H1 (cell line): ENCODE data around the gene LTB4R.

Experiments
- GTF2F1 ChIP-seq: IDR thresholded peaks from 2 replicates; pipeline ENCODE4 v1.6.1; 2012; ENCODE audit warnings: low read depth, low read length, improper control_type of control experiment, borderline replicate concordance
- KDM1A ChIP-seq: fragments of 200-600, 300-600 bp; sonication (generic); IDR thresholded peaks from 2 replicates; pipeline ENCODE4 v1.7.1; 2016; ENCODE audit warnings: mild to moderate bottlenecking, low read length, borderline replicate concordance
- POLR2A ChIP-seq, 2 experiments: IDR thresholded peaks; 1 replicate in 1 of 2; 2 replicates in 1 of 2; pipeline ENCODE4 v1.6.1; 2011; ENCODE audit warnings: low read depth in 2 of 2, low read length in 2 of 2, mild to moderate bottlenecking in 2 of 2; ENCODE audit errors: control extremely low read depth in 1 of 2
- RFX5 ChIP-seq: IDR thresholded peaks from 2 replicates; pipeline ENCODE4 v1.6.1; 2011; ENCODE audit warnings: low read depth, low read length, improper control_type of control experiment, borderline replicate concordance
- TAF1 ChIP-seq: IDR thresholded peaks from 2 replicates; pipeline ENCODE4 v1.6.1; 2011; ENCODE audit warnings: mild to moderate bottlenecking, low read depth, low read length
- TCF12 ChIP-seq: IDR thresholded peaks from 2 replicates; pipeline ENCODE4 v1.6.1; 2011; ENCODE audit warnings: low read depth, mild to moderate bottlenecking, low read length

DNA sequence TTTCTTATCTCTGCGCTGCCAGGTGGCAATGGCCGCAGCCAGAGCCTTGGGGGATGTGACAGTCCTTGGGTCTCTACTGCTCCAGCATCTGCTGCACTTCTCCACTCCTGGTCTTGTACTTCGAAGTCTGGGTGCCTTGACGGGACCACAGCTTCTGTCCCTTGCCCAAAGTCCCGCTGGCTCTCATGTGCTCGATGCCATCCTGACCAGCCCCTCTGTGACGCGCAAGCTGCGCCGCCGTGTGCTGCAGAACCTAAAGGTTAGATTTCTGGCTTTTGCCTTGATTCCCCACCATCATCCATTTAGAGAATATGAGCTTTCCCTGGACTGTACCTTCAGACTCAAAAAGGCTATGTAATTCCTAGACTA lies 7.3 kb upstream of the LTB4R start:
- TF ChIP-seq TAF1 (no peak), POLR2A (IDR thresholded peaks at IDR 0.05; ENCODE audit: control extremely low read depth in 1 of 2, low read depth in 2 of 2, low read length in 2 of 2) (no peak), KDM1A (no peak), TCF12 (no peak), RFX5 (no peak), GTF2F1 (no peak)
